ENCODE data around the gene RALGPS1. TPM values are rescaled to one million over a fixed set of nuclear protein-coding genes. Genes with fewer than 3 reads are reported as not detected.
A peak's percentile ranks its signal among the peaks of the same experiment; 100 is the strongest.

RALGPS1 gene
- total and polyA plus RNA-seq, 2 of the 8 experiments (the other 6 are each of a cell fraction or from before 2014, with no cell fraction given), result 20.0 to 23.5 TPM

GRCh38 chr9:127267793-127268525 lies 353.4 kb downstream of the RALGPS1 start:
- Histone ChIP-seq H2BK5ac (ENCODE audit: low read depth, low read length) (no peak overlapping the region), H3K9ac (replicated peaks in 1 of 4; ENCODE audit: extremely low read depth in 1 of 4, low read depth in 3 of 4, low read length in 3 of 4) (no peak overlapping the region), H3K27ac (ENCODE audit: low read depth, low read length) (no peak overlapping the region), H2BK15ac (ENCODE audit: low read length) (no peak overlapping the region), H2BK20ac (ENCODE audit: low read length) (no peak overlapping the region), H3K23me2 (ENCODE audit: low read depth, low read length) (no peaks in the 10 kb centered on the region), H3K27me3 (replicated peaks in 1 of 4; ENCODE audit: control insufficient read depth in 3 of 4, extremely low read depth in 1 of 4, insufficient read depth in 3 of 4, low read length in 3 of 4) (no peaks in the 10 kb centered on the region; a peak in 1 of 7 replicates), H3K23ac (ENCODE audit: insufficient read length) (no peak overlapping the region), H4K20me1 (replicated peaks in 1 of 2; ENCODE audit: control insufficient read depth in 1 of 2, insufficient read depth in 2 of 2, low read length in 2 of 2) (no peaks in the 10 kb centered on the region), H3K79me1 (ENCODE audit: low read depth, low read length) (no peaks in the 10 kb centered on the region), H3K4me2 (ENCODE audit: insufficient read depth in 1 of 2, low read depth in 2 of 2, low read length in 2 of 2) (no peak overlapping the region), H3K14ac (ENCODE audit: insufficient read length) (no peak overlapping the region), H4K5ac (ENCODE audit: insufficient read length, low read depth, low read length) (no peak overlapping the region), H3K4me1 (replicated peaks in 1 of 4; ENCODE audit: control insufficient read depth in 3 of 4, insufficient read depth in 4 of 4, low read length in 3 of 4) (peaks cover 0 to 6% (median 0%) of the 10 kb centered on the region in 4 experiments; a peak in 2 of 7 replicates), H3K4me3 (ENCODE audit: extremely low read depth in 1 of 4, insufficient read depth in 2 of 4, low read depth in 3 of 4, low read length in 4 of 4) (no peak overlapping the region), H2AK5ac (ENCODE audit: low read depth, low read length) (no peak overlapping the region), H4K91ac (replicated peaks; ENCODE audit: insufficient read length, low read length) (no peak overlapping the region), H2BK120ac (replicated peaks; ENCODE audit: low read depth, low read length) (no peak overlapping the region), H3K9me3 (ENCODE audit: insufficient read depth in 2 of 2, low read depth in 1 of 2, low read length in 1 of 2) (no peaks in the 10 kb centered on the region), H3K79me2 (ENCODE audit: control insufficient read depth in 1 of 2, insufficient read depth in 2 of 2, low read length in 2 of 2) (no peaks in the 10 kb centered on the region), H2BK12ac (ENCODE audit: low read depth, low read length) (no peak overlapping the region), H3K56ac (replicated peaks; ENCODE audit: insufficient read length, low read depth, low read length) (no peak overlapping the region), H3K36me3 (ENCODE audit: control insufficient read depth in 2 of 4, insufficient read depth in 4 of 4, low read length in 3 of 4) (no peaks in the 10 kb centered on the region), H3K18ac (ENCODE audit: extremely low read depth, low read length) (0 out of 2 replicates have a peak overlapping the region, but pooled peaks have one; percentile 4), H2AFZ (ENCODE audit: low read length) (no peak overlapping the region), H4K8ac (ENCODE audit: extremely low read depth, insufficient read depth, low read length) (no peak overlapping the region), H3K4ac (replicated peaks; ENCODE audit: insufficient read length, low read depth, low read length) (no peak overlapping the region)
- POLR2A ChIA-PET (ENCODE audit: partially characterized antibody), result interaction anchor here (1.0 kb wide), 1 partner anchor 13 kb away, joined by 4 read pairs; no protein-coding TSS in a partner anchor
- CTCF ChIA-PET (ENCODE audit: partially characterized antibody), result interaction anchor here (0.9 to 1.3 kb wide), 2 partner anchors 10 to 21 kb away, joined by 3 read pairs; no protein-coding TSS in a partner anchor
- no peak for FAIRE-seq
- no peak for TF ChIP-seq SP2 (IDR thresholded peaks at IDR 0.05; ENCODE audit: low read length)
- no peak for TF ChIP-seq MAX (IDR thresholded peaks at IDR 0.05)
- TF ChIP-seq TCF12 (IDR thresholded peaks at IDR 0.05; ENCODE audit: low read depth, low read length), result no peak
- no peak for TF ChIP-seq HDAC2 (IDR thresholded peaks at IDR 0.05; ENCODE audit: borderline replicate concordance in 1 of 2, low read depth in 2 of 2, low read length in 2 of 2)
- no peak for TF ChIP-seq BRCA1 (IDR thresholded peaks at IDR 0.05; ENCODE audit: low read depth, low read length)
- DNase-seq (ENCODE audit: low read depth in 1 of 2, low spot score in 2 of 2), result no peak
- WGBS, 2 experiments (ENCODE audit: extremely low coverage in 1 of 2, insufficient coverage in 1 of 2, insufficient read length in 1 of 2, insufficient replicate concordance in 2 of 2, low coverage in 1 of 2, low lambda C conversion rate in 2 of 2, missing lambda C conversion rate in 1 of 2), result 89% methylated on average over 5 of the region's 5 CpGs; no CpG with 5 or more reads in 1 of the 2 experiments

All from H1 (cell line).